Spleen (tissue), 7 donors: Measurements from ENCODE around the gene EHMT2.

Experiments
- CTCF ChIP-seq, 11 experiments: fragments of 200-600 bp in 7 of 11; fragments of 450-650 bp in 4 of 11; sonication (generic) in 4 of 11; IDR thresholded peaks in 8 of 11; conservative IDR thresholded peaks in 3 of 11; 1 replicate in 7 of 11; 2 replicates in 4 of 11; pipeline versions ENCODE4 v1.4.0 to v1.8.0; 2016 to 2021; ENCODE audit warnings: antibody characterized with exemption in 11 of 11, inconsistent platforms in 4 of 11, mild to moderate bottlenecking in 1 of 11
- POLR2A ChIP-seq, 3 donors: fragments of 450-650 bp; IDR thresholded peaks; one replicate each; pipeline ENCODE4 v1.5.1; 2017; ENCODE audit warnings: antibody characterized with exemption in 3 of 3, mild to moderate bottlenecking in 1 of 3
- POLR2AphosphoS5 ChIP-seq, 3 donors: sonication (generic); formaldehyde crosslinking; IDR thresholded peaks; one replicate each; pipeline ENCODE4 v1.5.1; 2017; ENCODE audit warnings: antibody characterized with exemption in 3 of 3
- donor health status: DM: no; HTN: no; CAD: no; lungs with moderate emphysema.
- donor health status: DM: no; HTN: no; CAD: no.
- donor health status: DM: no; HTN: no; CAD: no.

GRCh38 chr6:31861150-31861549, 36.3 kb downstream of the EHMT2 start:
- TF ChIP-seq CTCF (IDR thresholded peaks at IDR 0.05 in 8 of 11, conservative IDR thresholded peaks at IDR 0.05 in 3 of 11) (no peak), POLR2A (IDR thresholded peaks at IDR 0.05) (no peak), POLR2AphosphoS5 (IDR thresholded peaks at IDR 0.05) (no peak)
